DOHH2 (cell line): ENCODE results near the gene HJV.

ENCODE experiments used
- CTCF ChIP-seq: fragments of 200-600 bp; sonication (generic); IDR thresholded peaks from one replicate; pipeline ENCODE4 v1.5.1; 2014; ENCODE audit warnings: antibody characterized with exemption, mild to moderate bottlenecking, low read depth, low read length; ENCODE audit not compliant: poor library complexity, severe bottlenecking
- EZH2phosphoT487 ChIP-seq: fragments of 200-600 bp; sonication (generic); IDR thresholded peaks from 2 replicates; pipeline ENCODE4 v1.6.1; 2017; ENCODE audit warnings: borderline replicate concordance, mild to moderate bottlenecking, antibody characterized with exemption, low read length, moderate library complexity, mixed read lengths

GRCh38 chr1:146007489-146008133, 13.9 kb downstream of the HJV start:
- TF ChIP-seq CTCF (no peak), EZH2phosphoT487 (no peak)
